H1 (cell line): ENCODE data around the gene IFNB1. TPM values are rescaled to one million over a fixed set of nuclear protein-coding genes. Genes with fewer than 3 reads are reported as not detected.

Experiments
- CTCF ChIA-PET: fragments of 300-600 bp; sonication (Branson Sonifier 250); formaldehyde crosslinking; loops from one replicate; lab custom pipeline; 2021; ENCODE audit not compliant: partially characterized antibody; lab: Charles Lee
- POLR2A ChIA-PET: fragments of 300-600 bp; sonication (Branson Sonifier 250); formaldehyde crosslinking; loops from one replicate; lab custom pipeline; 2021; ENCODE audit warnings: inconsistent platforms; ENCODE audit not compliant: partially characterized antibody; lab: Charles Lee
- DNase-seq, 2 experiments: peaks; one replicate each; pipeline versions ENCODE4 v3.0.0 to v3.0.0-alpha.2; 2010 to 2022; ENCODE audit warnings: low spot score in 2 of 2, low read depth in 1 of 2, mixed read lengths in 1 of 2
- FAIRE-seq: peaks from 2 replicates; lab custom pipeline; 2011; peaks lifted over from hg19 to GRCh38; lab: Jason Lieb, UNC
- H2AFZ ChIP-seq: 2 replicates; pipeline ENCODE4 v1.8.1; 2012; ENCODE audit warnings: low read length, inconsistent platforms
- H2AK5ac ChIP-seq: 2 replicates; pipeline ENCODE4 v1.6.1; 2013; ENCODE audit warnings: low read depth, low read length
- H2BK120ac ChIP-seq: replicated peaks from 2 replicates; pipeline ENCODE3; 2013; ENCODE audit warnings: low read depth, low read length, inconsistent platforms
- H2BK12ac ChIP-seq: 2 replicates; pipeline ENCODE4 v1.6.1; 2013; ENCODE audit warnings: low read depth, low read length
- H2BK15ac ChIP-seq: 2 replicates; pipeline ENCODE4 v1.6.1; 2013; ENCODE audit warnings: low read length
- H2BK20ac ChIP-seq: 2 replicates; pipeline ENCODE4 v1.6.1; 2013; ENCODE audit warnings: low read length
- H2BK5ac ChIP-seq: 2 replicates; pipeline ENCODE4 v1.6.1; 2013; ENCODE audit warnings: low read depth, low read length
- H3K14ac ChIP-seq: 2 replicates; pipeline ENCODE4 v1.6.1; 2013; ENCODE audit warnings: inconsistent platforms; ENCODE audit not compliant: insufficient read length
- H3K18ac ChIP-seq: 2 replicates; pipeline ENCODE4 v1.6.1; 2013; ENCODE audit warnings: low read length; ENCODE audit errors: extremely low read depth
- H3K23ac ChIP-seq: 2 replicates; pipeline ENCODE4 v1.6.1; 2013; ENCODE audit warnings: inconsistent platforms; ENCODE audit not compliant: insufficient read length
- H3K23me2 ChIP-seq: 2 replicates; pipeline ENCODE4 v1.6.1; 2013; ENCODE audit warnings: low read depth, low read length
- H3K27ac ChIP-seq: 2 replicates; pipeline ENCODE4 v1.6.1; 2011; ENCODE audit warnings: low read depth, low read length, inconsistent platforms
- H3K27me3 ChIP-seq, 4 experiments: replicated peaks in 1 of 4; 1 replicate in 1 of 4; 2 replicates in 3 of 4; pipeline versions ENCODE4 v1.6.1 to v1.8.1; 2011 to 2013; ENCODE audit warnings: low read length in 3 of 4, mild to moderate bottlenecking in 3 of 4, inconsistent platforms in 2 of 4, mixed read lengths in 2 of 4, moderate library complexity in 1 of 4; ENCODE audit not compliant: control insufficient read depth in 3 of 4, insufficient read depth in 3 of 4; ENCODE audit errors: extremely low read depth in 1 of 4
- H3K36me3 ChIP-seq, 4 experiments: 2 replicates each; pipeline versions ENCODE4 v1.6.1 to v1.8.1; 2011 to 2013; ENCODE audit warnings: mild to moderate bottlenecking in 4 of 4, low read length in 3 of 4, moderate library complexity in 2 of 4, control low read depth in 1 of 4, inconsistent platforms in 1 of 4; ENCODE audit not compliant: insufficient read depth in 4 of 4, control insufficient read depth in 2 of 4
- H3K4ac ChIP-seq: replicated peaks from 2 replicates; pipeline ENCODE3; 2013; ENCODE audit warnings: low read length, low read depth, mixed read lengths, inconsistent platforms; ENCODE audit not compliant: insufficient read length
- H3K4me1 ChIP-seq, 4 experiments: replicated peaks in 1 of 4; 1 replicate in 1 of 4; 2 replicates in 3 of 4; pipeline versions ENCODE4 v1.6.1 to v1.8.1; 2011 to 2013; ENCODE audit warnings: low read length in 3 of 4, inconsistent platforms in 2 of 4, mixed read lengths in 1 of 4; ENCODE audit not compliant: insufficient read depth in 4 of 4, control insufficient read depth in 3 of 4
- H3K4me2 ChIP-seq, 2 experiments: 2 replicates each; pipeline versions ENCODE4 v1.6.1 to v1.8.1; 2011 to 2013; ENCODE audit warnings: low read depth in 2 of 2, low read length in 2 of 2, control low read depth in 1 of 2, inconsistent platforms in 1 of 2, mild to moderate bottlenecking in 1 of 2; ENCODE audit not compliant: insufficient read depth in 1 of 2
- H3K4me3 ChIP-seq, 4 experiments: fragments of 200-600, 300-600 bp in 1 of 4; sonication (generic), shearing (Covaris generic), sonication (Bioruptor Twin) in 1 of 4; 2 replicates each; pipeline versions ENCODE4 v1.5.1 to v1.8.1; 2011 to 2016; ENCODE audit warnings: low read length in 4 of 4, low read depth in 3 of 4, control low read depth in 2 of 4, inconsistent platforms in 2 of 4, mild to moderate bottlenecking in 2 of 4, mixed read lengths in 1 of 4, moderate library complexity in 1 of 4; ENCODE audit not compliant: insufficient read depth in 2 of 4; ENCODE audit errors: extremely low read depth in 1 of 4
- H3K56ac ChIP-seq: replicated peaks from 2 replicates; pipeline ENCODE3; 2013; ENCODE audit warnings: low read depth, mild to moderate bottlenecking, mixed read lengths, low read length, inconsistent platforms; ENCODE audit not compliant: insufficient read length
- H3K79me1 ChIP-seq: 2 replicates; pipeline ENCODE4 v1.6.1; 2013; ENCODE audit warnings: low read depth, low read length, control low read depth
- H3K79me2 ChIP-seq, 2 experiments: 2 replicates each; pipeline versions ENCODE4 v1.6.1 to v1.8.1; 2012 to 2013; ENCODE audit warnings: low read length in 2 of 2, mild to moderate bottlenecking in 2 of 2, inconsistent platforms in 1 of 2; ENCODE audit not compliant: insufficient read depth in 2 of 2, control insufficient read depth in 1 of 2
- H3K9ac ChIP-seq, 4 experiments: replicated peaks in 1 of 4; 1 replicate in 1 of 4; 2 replicates in 3 of 4; pipeline versions ENCODE4 v1.6.1 to v1.8.1; 2011 to 2013; ENCODE audit warnings: low read depth in 3 of 4, low read length in 3 of 4, control low read depth in 2 of 4, mild to moderate bottlenecking in 2 of 4, moderate library complexity in 2 of 4, inconsistent platforms in 1 of 4; ENCODE audit errors: extremely low read depth in 1 of 4
- H3K9me3 ChIP-seq, 2 experiments: 2 replicates each; pipeline versions ENCODE4 v1.6.1 to v1.8.1; 2012 to 2013; ENCODE audit warnings: mild to moderate bottlenecking in 2 of 2, moderate library complexity in 2 of 2, control low read depth in 1 of 2, inconsistent platforms in 1 of 2, low read depth in 1 of 2, low read length in 1 of 2, mixed read lengths in 1 of 2; ENCODE audit not compliant: insufficient read depth in 2 of 2
- H4K20me1 ChIP-seq, 2 experiments: replicated peaks in 1 of 2; 2 replicates each; pipeline versions ENCODE3 to v1.8.1; 2011 to 2013; ENCODE audit warnings: inconsistent platforms in 2 of 2, low read length in 2 of 2, mild to moderate bottlenecking in 1 of 2; ENCODE audit not compliant: insufficient read depth in 2 of 2, control insufficient read depth in 1 of 2
- H4K5ac ChIP-seq: 2 replicates; pipeline ENCODE4 v1.6.1; 2013; ENCODE audit warnings: low read length, low read depth, mixed read lengths, inconsistent platforms; ENCODE audit not compliant: insufficient read length
- H4K8ac ChIP-seq: 2 replicates; pipeline ENCODE4 v1.8.0; 2013; ENCODE audit warnings: mild to moderate bottlenecking, moderate library complexity, low read length, inconsistent platforms; ENCODE audit not compliant: insufficient read depth; ENCODE audit errors: extremely low read depth
- H4K91ac ChIP-seq: replicated peaks from 2 replicates; pipeline ENCODE3; 2013; ENCODE audit warnings: low read length, mixed read lengths, inconsistent platforms; ENCODE audit not compliant: insufficient read length
- SP1 ChIP-seq: IDR thresholded peaks from 2 replicates; pipeline ENCODE4 v1.6.1; 2011; ENCODE audit warnings: low read depth, low read length
- SP4 ChIP-seq: IDR thresholded peaks from 2 replicates; pipeline ENCODE4 v1.6.1; 2012; ENCODE audit warnings: low read length, inconsistent platforms
- SRF ChIP-seq: IDR thresholded peaks from 2 replicates; pipeline ENCODE4 v1.6.1; 2011; ENCODE audit warnings: mild to moderate bottlenecking, low read depth, low read length, moderate library complexity
- TCF12 ChIP-seq: IDR thresholded peaks from 2 replicates; pipeline ENCODE4 v1.6.1; 2011; ENCODE audit warnings: low read depth, mild to moderate bottlenecking, low read length
- WGBS, 2 experiments: shearing (Covaris generic) in 1 of 2; methylation state at CpG; one replicate each; pipeline versions ENCODE4 v1.1.6 to v1.1.7; 2013 to 2015; ENCODE audit warnings: low lambda C conversion rate in 2 of 2, mixed read lengths in 2 of 2, inconsistent platforms in 1 of 2, low coverage in 1 of 2, missing lambda C conversion rate in 1 of 2; ENCODE audit not compliant: insufficient replicate concordance in 2 of 2, insufficient coverage in 1 of 2, insufficient read length in 1 of 2; ENCODE audit errors: extremely low coverage in 1 of 2, missing lambda C conversion rate in 1 of 2; 5-methylcytosine and 5-hydroxymethylcytosine counted together
- polyA plus RNA-seq, 7 experiments: library from polyadenylated mRNA; depleted of rRNA in 3 of 7; stranded (reverse) in 5 of 7; unstranded in 2 of 7; fragments of >200 nt in 5 of 7; fragments of 200-250 nt in 2 of 7; gene quantifications; 1 replicate in 5 of 7; 2 replicates in 1 of 7; 4 replicates in 1 of 7; pipeline versions ENCODE4 v1.2.1 to v1.2.3, GENCODE V29; 2011 to 2013; ENCODE audit warnings: missing spikeins in 2 of 7, mixed read lengths in 2 of 7
- total RNA-seq: library from RNA; stranded (reverse); fragmentation: NEBNext Ultra II Directional; extraction: Animal tissue kit (Norgen Biotek cat#: 25700); gene quantifications from 2 replicates; pipeline ENCODE4 v1.2.1, GENCODE V29; 2021

IFNB1 gene
- total and polyA plus RNA-seq, 2 of the 8 experiments (the other 6 are each of a cell fraction or from before 2014, with no cell fraction given) = not detected

DNA sequence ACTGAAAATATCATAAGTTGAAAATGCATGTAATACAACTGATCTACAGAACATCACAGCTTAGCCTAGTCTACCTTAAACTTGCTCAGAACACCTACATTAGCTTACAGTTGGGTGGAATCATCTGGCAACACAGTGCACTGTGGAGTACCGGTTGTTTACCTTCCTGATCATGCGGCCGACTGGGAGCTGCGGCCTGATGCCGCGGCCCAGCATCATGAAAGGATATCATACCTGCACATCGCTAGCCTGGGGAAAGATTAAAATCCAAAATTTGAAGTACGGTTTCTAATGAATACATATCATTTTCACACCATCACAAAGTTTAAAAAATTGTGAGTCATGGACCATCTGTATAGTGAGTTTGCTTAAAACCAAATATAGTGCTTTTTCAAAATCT lies 48.1 kb downstream of the IFNB1 start:
- 77% methylated on average over 8 of the region's 8 CpGs; no CpG with 5 or more reads in 1 of the 2 experiments for WGBS, 2 experiments
- Histone ChIP-seq H2BK20ac (no peak overlapping the region), H3K9ac (no peak overlapping the region), H3K18ac (no peak overlapping the region), H3K9me3 (no peaks in the 10 kb centered on the region), H4K8ac (no peak overlapping the region), H3K4me1 (peaks cover 0 to 7% (median 4%) of the 10 kb centered on the region in 4 experiments; a peak in 3 of 7 replicates), H3K36me3 (no peaks in the 10 kb centered on the region), H3K27me3 (peaks cover 0 to 11% (median 5%) of the 10 kb centered on the region in 4 experiments; a peak in 5 of 7 replicates), H2BK15ac (no peak overlapping the region), H3K4ac (no peak overlapping the region), H2BK12ac (no peak overlapping the region), H4K5ac (no peak overlapping the region), H3K14ac (no peak overlapping the region), H3K23me2 (peaks cover 3% of the 10 kb centered on the region; the same call in 1 of the 2 replicates), H2AK5ac (no peak overlapping the region), H2BK5ac (no peak overlapping the region), H3K23ac (no peak overlapping the region), H3K27ac (no peak overlapping the region), H2BK120ac (no peak overlapping the region), H3K4me2 (no peak overlapping the region; a peak in 1 of 4 replicates), H3K79me2 (no peaks in the 10 kb centered on the region), H3K4me3 (no peak overlapping the region), H4K91ac (no peak overlapping the region), H2AFZ (no peak overlapping the region), H4K20me1 (no peaks in the 10 kb centered on the region), H3K56ac (no peak overlapping the region), H3K79me1 (no peaks in the 10 kb centered on the region)
- ChIA-PET POLR2A (interaction anchor here (1.5 to 2.1 kb wide), 2 partner anchors 11 to 371 kb away, joined by 3 to 8 read pairs; no protein-coding TSS in a partner anchor), CTCF (interaction anchor here (0.9 to 1.7 kb wide), 3 partner anchors 41 to 405 kb away, joined by 3 to 4 read pairs (median 4); no protein-coding TSS in a partner anchor)
- FAIRE-seq = no peak
- no peak for TF ChIP-seq SP4
- no peak for TF ChIP-seq SRF
- TF ChIP-seq SP1 = no peak
- no peak for TF ChIP-seq TCF12
- no peak for DNase-seq
